ENCODE results near the gene FOXN3.
"Not testable (repeated sequence)": the region's sequence is repeated elsewhere in the genome, so short reads cannot be mapped to it uniquely, and the experiment has no call there.

Gene FOXN3

GRCh38 chr14:89155491-89155890, 261.5 kb downstream of the FOXN3 start:
- DNase-seq (ENCODE audit: low read depth in 1 of 2, low spot score in 1 of 2) = no peak
- TF ChIP-seq POLR2AphosphoS5 (IDR thresholded peaks at IDR 0.05; ENCODE audit: low read depth) (no peak), GABPA (IDR thresholded peaks at IDR 0.05; ENCODE audit: low read depth) (no peak), SPI1 (IDR thresholded peaks at IDR 0.05; ENCODE audit: borderline replicate concordance, low read depth) (no peak), CTCF (IDR thresholded peaks at IDR 0.05; ENCODE audit: insufficient read depth, low read length) (no peak)
- TF ChIP-seq, protein P1, sequence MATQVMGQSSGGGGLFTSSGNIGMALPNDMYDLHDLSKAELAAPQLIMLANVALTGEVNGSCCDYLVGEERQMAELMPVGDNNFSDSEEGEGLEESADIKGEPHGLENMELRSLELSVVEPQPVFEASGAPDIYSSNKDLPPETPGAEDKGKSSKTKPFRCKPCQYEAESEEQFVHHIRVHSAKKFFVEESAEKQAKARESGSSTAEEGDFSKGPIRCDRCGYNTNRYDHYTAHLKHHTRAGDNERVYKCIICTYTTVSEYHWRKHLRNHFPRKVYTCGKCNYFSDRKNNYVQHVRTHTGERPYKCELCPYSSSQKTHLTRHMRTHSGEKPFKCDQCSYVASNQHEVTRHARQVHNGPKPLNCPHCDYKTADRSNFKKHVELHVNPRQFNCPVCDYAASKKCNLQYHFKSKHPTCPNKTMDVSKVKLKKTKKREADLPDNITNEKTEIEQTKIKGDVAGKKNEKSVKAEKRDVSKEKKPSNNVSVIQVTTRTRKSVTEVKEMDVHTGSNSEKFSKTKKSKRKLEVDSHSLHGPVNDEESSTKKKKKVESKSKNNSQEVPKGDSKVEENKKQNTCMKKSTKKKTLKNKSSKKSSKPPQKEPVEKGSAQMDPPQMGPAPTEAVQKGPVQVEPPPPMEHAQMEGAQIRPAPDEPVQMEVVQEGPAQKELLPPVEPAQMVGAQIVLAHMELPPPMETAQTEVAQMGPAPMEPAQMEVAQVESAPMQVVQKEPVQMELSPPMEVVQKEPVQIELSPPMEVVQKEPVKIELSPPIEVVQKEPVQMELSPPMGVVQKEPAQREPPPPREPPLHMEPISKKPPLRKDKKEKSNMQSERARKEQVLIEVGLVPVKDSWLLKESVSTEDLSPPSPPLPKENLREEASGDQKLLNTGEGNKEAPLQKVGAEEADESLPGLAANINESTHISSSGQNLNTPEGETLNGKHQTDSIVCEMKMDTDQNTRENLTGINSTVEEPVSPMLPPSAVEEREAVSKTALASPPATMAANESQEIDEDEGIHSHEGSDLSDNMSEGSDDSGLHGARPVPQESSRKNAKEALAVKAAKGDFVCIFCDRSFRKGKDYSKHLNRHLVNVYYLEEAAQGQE (IDR thresholded peaks at IDR 0.05; ENCODE audit: insufficient replicate concordance, low read depth) = no peak

GRCh38 chr14:89151693-89152092, 265.3 kb downstream of the FOXN3 start:
- not testable (repeated sequence) for H3K4me3 ChIP-seq (replicated peaks; ENCODE audit: insufficient read depth, low read length); H3K27me3 ChIP-seq (ENCODE audit: insufficient read depth, poor library complexity, severe bottlenecking); H3K27ac ChIP-seq (replicated peaks)
- TF ChIP-seq SPI1 (IDR thresholded peaks at IDR 0.05; ENCODE audit: borderline replicate concordance, low read depth) = peak; percentile 76
- TF ChIP-seq POLR2AphosphoS5 (IDR thresholded peaks at IDR 0.05; ENCODE audit: low read depth) = 0 out of 2 replicates have a peak, but pooled peaks have one; percentile 28
- peak in 1 of 2 experiments; percentile 33 for DNase-seq (ENCODE audit: low read depth in 1 of 2, low spot score in 1 of 2)

More at GRCh38 chr14:89155491-89155890, 261.5 kb downstream of the FOXN3 start:
- Histone ChIP-seq H3K27me3 (ENCODE audit: insufficient read depth, poor library complexity, severe bottlenecking) (no peaks in the 10 kb centered on the region), H3K27ac (replicated peaks) (no peak overlapping the region), H3K4me3 (replicated peaks; ENCODE audit: insufficient read depth, low read length) (no peak overlapping the region)

DNA sequence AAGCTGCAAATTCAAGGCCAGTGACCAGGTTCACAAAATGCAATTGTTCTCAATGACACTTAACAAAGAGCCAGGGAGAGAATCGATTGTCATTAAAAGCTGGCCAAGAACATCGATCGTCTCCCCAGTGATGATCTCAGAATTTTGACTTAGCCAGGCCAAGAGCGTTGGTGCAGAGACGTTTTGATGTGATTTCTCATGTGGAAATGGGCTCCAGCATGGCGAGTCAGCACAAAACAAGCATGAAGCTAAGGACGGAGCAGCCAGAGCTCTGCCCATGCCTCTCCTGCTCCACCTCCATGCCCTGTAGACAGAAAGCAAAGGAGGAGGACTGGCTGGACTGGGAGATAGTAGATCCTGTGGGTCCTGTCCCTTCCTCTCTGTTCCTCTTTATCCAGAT, 270.8 kb downstream of the FOXN3 start:
- TF ChIP-seq, protein P1 (IDR thresholded peaks at IDR 0.05; ENCODE audit: insufficient replicate concordance, low read depth) = no peak
- TF ChIP-seq POLR2AphosphoS5 (IDR thresholded peaks at IDR 0.05; ENCODE audit: low read depth) (no peak), SPI1 (IDR thresholded peaks at IDR 0.05; ENCODE audit: borderline replicate concordance, low read depth) (no peak), GABPA (IDR thresholded peaks at IDR 0.05; ENCODE audit: low read depth) (no peak), CTCF (IDR thresholded peaks at IDR 0.05; ENCODE audit: insufficient read depth, low read length) (no peak)
- Histone ChIP-seq H3K27ac (replicated peaks) (no peak overlapping the region), H3K4me3 (replicated peaks; ENCODE audit: insufficient read depth, low read length) (no peak overlapping the region), H3K27me3 (ENCODE audit: insufficient read depth, poor library complexity, severe bottlenecking) (no peaks in the 10 kb centered on the region)
- DNase-seq (ENCODE audit: low read depth in 1 of 2, low spot score in 1 of 2) = no peak

DNA sequence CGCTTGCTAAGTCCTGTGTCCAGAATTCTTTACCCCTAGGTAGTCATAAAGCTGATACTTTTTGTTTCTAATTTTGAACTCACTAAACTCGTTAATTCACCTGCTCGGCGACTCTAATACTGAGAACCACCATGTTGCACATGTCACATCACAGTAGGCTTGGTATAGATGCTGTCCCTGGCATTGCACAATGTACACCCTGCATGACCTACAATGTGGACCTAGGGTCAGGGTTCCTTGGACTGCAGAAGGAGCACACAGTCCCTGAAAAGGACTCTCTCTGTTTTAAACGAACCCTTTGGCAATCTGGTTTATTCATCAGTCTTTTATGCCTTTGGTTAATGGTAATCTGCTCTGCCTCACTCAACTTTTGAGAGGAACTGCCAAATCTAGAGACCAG, 272.4 kb downstream of the FOXN3 start:
- Histone ChIP-seq H3K4me3 (replicated peaks; ENCODE audit: insufficient read depth, low read length) (no peak overlapping the region), H3K27ac (replicated peaks) (no peak overlapping the region), H3K27me3 (ENCODE audit: insufficient read depth, poor library complexity, severe bottlenecking) (no peaks in the 10 kb centered on the region)
- TF ChIP-seq, protein P1 (IDR thresholded peaks at IDR 0.05; ENCODE audit: insufficient replicate concordance, low read depth) = no peak
- no peak for TF ChIP-seq SPI1 (IDR thresholded peaks at IDR 0.05; ENCODE audit: borderline replicate concordance, low read depth)
- TF ChIP-seq POLR2AphosphoS5 (IDR thresholded peaks at IDR 0.05; ENCODE audit: low read depth) = no peak
- TF ChIP-seq GABPA (IDR thresholded peaks at IDR 0.05; ENCODE audit: low read depth) = no peak
- TF ChIP-seq CTCF (IDR thresholded peaks at IDR 0.05; ENCODE audit: insufficient read depth, low read length) = no peak
- no peak for DNase-seq (ENCODE audit: low read depth in 1 of 2, low spot score in 1 of 2)

Measured in HL-60 (cell line).